MM.1S (cell line): Measurements from ENCODE around the gene RABL3.

Source experiments
- DNase-seq: peaks from one replicate; pipeline ENCODE4 v3.0.0-alpha.2; 2015
- H2AFZ ChIP-seq: fragments of 300-600 bp; sonication (generic); 2 replicates; pipeline ENCODE4 v1.6.0; 2016; ENCODE audit warnings: antibody characterized with exemption, low read length
- H3F3A ChIP-seq: fragments of 300-600 bp; sonication (generic); 2 replicates; pipeline ENCODE4 v1.6.1; 2016; ENCODE audit warnings: mild to moderate bottlenecking, antibody characterized with exemption, low read length, moderate library complexity, mixed read lengths; ENCODE audit not compliant: insufficient read depth
- H3K27ac ChIP-seq: fragments of 300-600 bp; sonication (generic); 2 replicates; pipeline ENCODE4 v1.5.1; 2016; ENCODE audit warnings: mild to moderate bottlenecking, low read length
- H3K27me3 ChIP-seq: fragments of 300-600 bp; sonication (generic); replicated peaks from 2 replicates; pipeline ENCODE4 v1.6.0; 2016; ENCODE audit warnings: low read length; ENCODE audit not compliant: insufficient read depth
- H3K36me3 ChIP-seq: fragments of 300-600 bp; sonication (generic); replicated peaks from 2 replicates; pipeline ENCODE4 v1.6.1; 2016; ENCODE audit warnings: mild to moderate bottlenecking, low read length, mixed read lengths; ENCODE audit not compliant: insufficient read depth
- H3K4me1 ChIP-seq: fragments of 300-600 bp; sonication (generic); 2 replicates; pipeline ENCODE4 v1.6.1; 2016; ENCODE audit warnings: low read length, mixed read lengths
- H3K4me2 ChIP-seq: fragments of 300-600 bp; sonication (generic); 2 replicates; pipeline ENCODE4 v1.6.0; 2016; ENCODE audit warnings: low read depth, low read length
- H3K4me3 ChIP-seq: fragments of 300-600 bp; sonication (generic); 2 replicates; pipeline ENCODE4 v1.5.1; 2016; ENCODE audit warnings: low read length, mixed read lengths
- H3K79me2 ChIP-seq: fragments of 300-600 bp; sonication (generic); 2 replicates; pipeline ENCODE4 v1.6.1; 2016; ENCODE audit warnings: mixed run types, low read length, mixed read lengths
- H3K9ac ChIP-seq: fragments of 300-600 bp; sonication (generic); 2 replicates; pipeline ENCODE4 v1.6.1; 2016; ENCODE audit warnings: low read length, mixed read lengths
- H3K9me2 ChIP-seq: fragments of 300-600 bp; sonication (generic); replicated peaks from 2 replicates; pipeline ENCODE4 v1.6.1; 2016; ENCODE audit warnings: mild to moderate bottlenecking, low read length, mixed read lengths; ENCODE audit not compliant: insufficient read depth
- H3K9me3 ChIP-seq: fragments of 300-600 bp; sonication (generic); replicated peaks from 2 replicates; pipeline ENCODE4 v1.6.1; 2016; ENCODE audit warnings: mild to moderate bottlenecking, low read length, mixed read lengths; ENCODE audit not compliant: insufficient read depth
- H4K20me1 ChIP-seq: fragments of 300-600 bp; sonication (generic); 2 replicates; pipeline ENCODE4 v1.6.1; 2016; ENCODE audit warnings: mild to moderate bottlenecking, low read length, moderate library complexity, mixed read lengths; ENCODE audit not compliant: insufficient read depth
- CTCF ChIP-seq: fragments of 300-600 bp; sonication (generic); IDR thresholded peaks from 2 replicates; pipeline ENCODE4 v1.5.1; 2016; ENCODE audit warnings: antibody characterized with exemption, low read length, mixed read lengths
- EZH2 ChIP-seq: fragments of 300-600 bp; sonication (generic); optimal IDR thresholded peaks from 2 replicates; pipeline ENCODE3; 2017; ENCODE audit warnings: low read depth, mild to moderate bottlenecking, antibody characterized with exemption, low read length, mixed read lengths
- EZH2phosphoT487 ChIP-seq: fragments of 300-600 bp; sonication (generic); IDR thresholded peaks from 2 replicates; pipeline ENCODE4 v1.6.1; 2018; ENCODE audit warnings: antibody characterized with exemption, low read length

Gene RABL3

GRCh38 chr3:120708408-120708807 lies 33.9 kb downstream of the RABL3 start:
- no peaks in the 10 kb centered on the region for H3K9me3 ChIP-seq

GRCh38 chr3:120706950-120707349 lies 35.4 kb downstream of the RABL3 start:
- H3K9me3 ChIP-seq: no peaks in the 10 kb centered on the region
- H2AFZ ChIP-seq: no peak overlapping the region
- no peaks in the 10 kb centered on the region for H3K27me3 ChIP-seq
- no peaks in the 10 kb centered on the region for H3K36me3 ChIP-seq
- no peaks in the 10 kb centered on the region for H3K79me2 ChIP-seq
- H3K4me2 ChIP-seq: no peak overlapping the region
- no peaks in the 10 kb centered on the region for H3K9me2 ChIP-seq
- H3F3A ChIP-seq: no peaks in the 10 kb centered on the region
- H3K9ac ChIP-seq: no peak overlapping the region
- H4K20me1 ChIP-seq: no peaks in the 10 kb centered on the region
- H3K4me3 ChIP-seq: no peak overlapping the region
- no peaks in the 10 kb centered on the region for H3K4me1 ChIP-seq
- TF ChIP-seq EZH2phosphoT487: no peak
- DNase-seq: no peak
- H3K27ac ChIP-seq: no peak overlapping the region

More at GRCh38 chr3:120708408-120708807, 33.9 kb downstream of the RABL3 start:
- no peak overlapping the region for H3K27ac ChIP-seq
- no peaks in the 10 kb centered on the region for H3K79me2 ChIP-seq
- no peak overlapping the region for H3K4me2 ChIP-seq
- TF ChIP-seq EZH2 (no peak), EZH2phosphoT487 (no peak), CTCF (no peak)
- H3F3A ChIP-seq: no peaks in the 10 kb centered on the region
- H3K9ac ChIP-seq: no peak overlapping the region
- no peak for DNase-seq
- H3K4me3 ChIP-seq: no peak overlapping the region
- H3K9me2 ChIP-seq: no peaks in the 10 kb centered on the region
- no peaks in the 10 kb centered on the region for H3K36me3 ChIP-seq
- no peak overlapping the region for H2AFZ ChIP-seq
- H3K4me1 ChIP-seq: no peaks in the 10 kb centered on the region
- no peaks in the 10 kb centered on the region for H4K20me1 ChIP-seq
- no peaks in the 10 kb centered on the region for H3K27me3 ChIP-seq

- Histone ChIP-seq H3K9ac (no peak overlapping the region), H3K27ac (no peak overlapping the region), H3K4me1 (no peaks in the 10 kb centered on the region), H3K4me2 (no peak overlapping the region), H3K9me2 (no peaks in the 10 kb centered on the region), H3K9me3 (no peaks in the 10 kb centered on the region), H3K27me3 (no peaks in the 10 kb centered on the region), H2AFZ (no peak overlapping the region), H3F3A (no peaks in the 10 kb centered on the region), H3K36me3 (no peaks in the 10 kb centered on the region), H3K79me2 (no peaks in the 10 kb centered on the region), H3K4me3 (no peak overlapping the region), H4K20me1 (no peaks in the 10 kb centered on the region)
- no peak for TF ChIP-seq EZH2
- TF ChIP-seq EZH2phosphoT487: no peak
- TF ChIP-seq CTCF: no peak
- no peak for DNase-seq
Measured at GRCh38 chr3:120705884-120706582, 36.3 kb downstream of the RABL3 start.

DNA sequence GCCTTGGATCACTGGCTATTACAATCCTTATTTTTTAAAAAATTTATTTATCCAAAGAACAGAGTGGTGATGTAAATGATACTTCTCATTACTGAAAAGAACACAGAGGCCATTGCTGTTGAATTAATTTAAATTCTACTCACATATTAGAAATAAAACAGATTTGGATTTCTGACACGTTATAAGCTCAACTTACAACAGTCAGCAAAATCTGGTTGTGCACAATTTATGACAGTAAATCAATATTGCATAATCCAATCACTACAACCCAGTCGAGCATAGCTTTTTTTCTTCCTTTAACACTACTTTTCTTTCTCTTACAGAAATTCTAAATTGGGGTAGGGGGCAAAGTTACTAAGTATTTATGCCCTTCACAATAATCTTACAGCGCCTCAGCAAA lies 43.0 kb downstream of the RABL3 start:
- Histone ChIP-seq H3K27me3 (no peaks in the 10 kb centered on the region), H3K4me3 (no peak overlapping the region), H3K4me1 (no peaks in the 10 kb centered on the region), H4K20me1 (no peaks in the 10 kb centered on the region), H3K9ac (no peak overlapping the region), H3K9me2 (no peaks in the 10 kb centered on the region), H2AFZ (no peak overlapping the region), H3F3A (no peaks in the 10 kb centered on the region), H3K4me2 (no peak overlapping the region), H3K9me3 (no peaks in the 10 kb centered on the region), H3K27ac (no peak overlapping the region), H3K36me3 (no peaks in the 10 kb centered on the region), H3K79me2 (no peaks in the 10 kb centered on the region)
- TF ChIP-seq CTCF (no peak), EZH2 (no peak), EZH2phosphoT487 (no peak)
- DNase-seq: no peak
